Measurements from ENCODE around the gene DNAJC3. TPM values are rescaled to one million over a fixed set of nuclear protein-coding genes. Genes with fewer than 3 reads are reported as not detected.

DNAJC3 gene
- total and polyA plus RNA-seq, 2 of the 8 experiments (the other 6 are each of a cell fraction or from before 2014, with no cell fraction given) = 4.3 to 24.1 TPM

DNA sequence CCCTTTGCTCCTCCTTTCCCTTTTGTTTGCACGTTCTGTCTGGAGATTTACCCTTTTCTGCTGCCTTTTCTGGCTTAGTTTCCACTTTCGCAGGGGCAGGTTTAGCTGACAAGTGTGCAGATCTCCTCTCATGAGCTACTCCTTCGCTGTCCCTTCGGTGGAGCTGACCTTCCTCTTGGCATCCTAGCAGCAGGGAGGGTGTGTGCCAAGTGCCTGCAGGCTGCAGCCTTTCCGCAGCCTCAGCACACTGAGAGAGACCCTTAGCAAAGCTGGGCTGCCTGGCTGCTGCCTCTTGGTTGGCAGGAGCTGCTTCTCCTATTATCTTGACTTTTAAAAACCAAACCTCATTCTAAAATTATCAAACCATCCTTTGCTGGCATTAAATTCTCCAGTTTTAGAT is 132.5 kb downstream of the DNAJC3 start:
- DNase-seq (ENCODE audit: low read depth in 1 of 2, low spot score in 2 of 2) (no peak), FAIRE-seq (no peak)
- Histone ChIP-seq H3K23me2 (ENCODE audit: low read depth, low read length) (no peaks in the 10 kb centered on the region), H3K4me1 (replicated peaks in 1 of 4; ENCODE audit: control insufficient read depth in 3 of 4, insufficient read depth in 4 of 4, low read length in 3 of 4) (no peaks in the 10 kb centered on the region), H4K8ac (ENCODE audit: extremely low read depth, insufficient read depth, low read length) (no peak overlapping the region; the same call in 1 of the 2 replicates), H2BK15ac (ENCODE audit: low read length) (no peak overlapping the region), H3K9me3 (ENCODE audit: insufficient read depth in 2 of 2, low read depth in 1 of 2, low read length in 1 of 2) (peaks cover 7 to 15% of the 10 kb centered on the region in 2 experiments; a peak in 3 of 4 replicates), H3K4me3 (ENCODE audit: extremely low read depth in 1 of 4, insufficient read depth in 2 of 4, low read depth in 3 of 4, low read length in 4 of 4) (no peak overlapping the region), H3K18ac (ENCODE audit: extremely low read depth, low read length) (no peak overlapping the region), H2BK120ac (replicated peaks; ENCODE audit: low read depth, low read length) (no peak overlapping the region), H3K27ac (ENCODE audit: low read depth, low read length) (no peak overlapping the region), H2AFZ (ENCODE audit: low read length) (no peak overlapping the region), H3K4ac (replicated peaks; ENCODE audit: insufficient read length, low read depth, low read length) (no peak overlapping the region), H4K91ac (replicated peaks; ENCODE audit: insufficient read length, low read length) (no peak overlapping the region), H4K5ac (ENCODE audit: insufficient read length, low read depth, low read length) (no peak overlapping the region), H3K9ac (replicated peaks in 1 of 4; ENCODE audit: extremely low read depth in 1 of 4, low read depth in 3 of 4, low read length in 3 of 4) (no peak overlapping the region), H3K27me3 (replicated peaks in 1 of 4; ENCODE audit: control insufficient read depth in 3 of 4, extremely low read depth in 1 of 4, insufficient read depth in 3 of 4, low read length in 3 of 4) (no peaks in the 10 kb centered on the region), H2BK20ac (ENCODE audit: low read length) (no peak overlapping the region), H3K14ac (ENCODE audit: insufficient read length) (no peak overlapping the region), H2AK5ac (ENCODE audit: low read depth, low read length) (no peak overlapping the region), H2BK5ac (ENCODE audit: low read depth, low read length) (no peak overlapping the region), H3K79me1 (ENCODE audit: low read depth, low read length) (no peaks in the 10 kb centered on the region), H3K56ac (replicated peaks; ENCODE audit: insufficient read length, low read depth, low read length) (no peak overlapping the region), H3K23ac (ENCODE audit: insufficient read length) (no peak overlapping the region), H3K79me2 (ENCODE audit: control insufficient read depth in 1 of 2, insufficient read depth in 2 of 2, low read length in 2 of 2) (no peaks in the 10 kb centered on the region), H3K4me2 (ENCODE audit: insufficient read depth in 1 of 2, low read depth in 2 of 2, low read length in 2 of 2) (no peak overlapping the region), H4K20me1 (replicated peaks in 1 of 2; ENCODE audit: control insufficient read depth in 1 of 2, insufficient read depth in 2 of 2, low read length in 2 of 2) (no peaks in the 10 kb centered on the region), H2BK12ac (ENCODE audit: low read depth, low read length) (no peak overlapping the region), H3K36me3 (ENCODE audit: control insufficient read depth in 2 of 4, insufficient read depth in 4 of 4, low read length in 3 of 4) (peaks cover 0 to 3% (median 0%) of the 10 kb centered on the region in 4 experiments; a peak in 2 of 8 replicates)
- WGBS, 2 experiments (ENCODE audit: extremely low coverage in 1 of 2, insufficient coverage in 1 of 2, insufficient read length in 1 of 2, insufficient replicate concordance in 2 of 2, low coverage in 1 of 2, low lambda C conversion rate in 2 of 2, missing lambda C conversion rate in 1 of 2) = 82% methylated on average over 5 of the region's 5 CpGs; no CpG with 5 or more reads in 1 of the 2 experiments
- POLR2A ChIA-PET (ENCODE audit: partially characterized antibody) = no interaction called here
- CTCF ChIA-PET (ENCODE audit: partially characterized antibody) = interaction anchor here (0.6 to 2.1 kb wide), 4 partner anchors 9 to 186 kb away, joined by 3 to 9 read pairs (median 4); no protein-coding TSS in a partner anchor
- TF ChIP-seq, protein P1, sequence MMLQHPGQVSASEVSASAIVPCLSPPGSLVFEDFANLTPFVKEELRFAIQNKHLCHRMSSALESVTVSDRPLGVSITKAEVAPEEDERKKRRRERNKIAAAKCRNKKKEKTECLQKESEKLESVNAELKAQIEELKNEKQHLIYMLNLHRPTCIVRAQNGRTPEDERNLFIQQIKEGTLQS (IDR thresholded peaks at IDR 0.05; ENCODE audit: insufficient read depth, low read depth, low read length) = no peak
- TF ChIP-seq SIRT6 (IDR thresholded peaks at IDR 0.05; ENCODE audit: low read length) (no peak), TBP (IDR thresholded peaks at IDR 0.05; ENCODE audit: low read depth, low read length) (no peak), HDAC6 (IDR thresholded peaks at IDR 0.05; ENCODE audit: low read depth, low read length) (no peak), ASH2L (IDR thresholded peaks at IDR 0.05; ENCODE audit: low read length) (no peak)
- TF ChIP-seq, protein P2, sequence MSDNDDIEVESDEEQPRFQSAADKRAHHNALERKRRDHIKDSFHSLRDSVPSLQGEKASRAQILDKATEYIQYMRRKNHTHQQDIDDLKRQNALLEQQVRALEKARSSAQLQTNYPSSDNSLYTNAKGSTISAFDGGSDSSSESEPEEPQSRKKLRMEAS (IDR thresholded peaks at IDR 0.05) = no peak
